SU-DHL-6 (cell line): ENCODE results near the gene TMX4.

ENCODE experiments used
- H2AFZ ChIP-seq: fragments of 200-600 bp; sonication (generic); 2 replicates; pipeline ENCODE4 v1.6.1; 2014; ENCODE audit warnings: low read depth, mild to moderate bottlenecking, moderate library complexity, mixed read lengths, antibody characterized with exemption, low read length; ENCODE audit not compliant: severe bottlenecking
- H3F3A ChIP-seq: fragments of 200-600 bp; shearing (Covaris generic); 2 replicates; pipeline ENCODE4 v1.6.0; 2016; ENCODE audit warnings: antibody characterized with exemption, mild to moderate bottlenecking; ENCODE audit not compliant: insufficient read depth
- H3K27ac ChIP-seq: fragments of 200-600 bp; sonication (generic); 2 replicates; pipeline ENCODE4 v1.5.1; 2016; ENCODE audit warnings: low read depth, mild to moderate bottlenecking, low read length, moderate library complexity, mixed read lengths
- H3K27me3 ChIP-seq: fragments of 200-600 bp; sonication (generic), shearing (Covaris generic); 2 replicates; pipeline ENCODE4 v1.6.0; 2014; ENCODE audit warnings: mild to moderate bottlenecking, low read length
- H3K36me3 ChIP-seq: fragments of 200-600 bp; sonication (generic); 2 replicates; pipeline ENCODE4 v1.6.1; 2014; ENCODE audit warnings: mild to moderate bottlenecking, low read length, mixed read lengths
- H3K4me2 ChIP-seq: fragments of 300-600, 200-600 bp; shearing (Covaris generic), sonication (generic); 2 replicates; pipeline ENCODE4 v1.6.0; 2014; ENCODE audit warnings: low read length, low read depth, mild to moderate bottlenecking; ENCODE audit not compliant: poor library complexity, severe bottlenecking
- H3K4me3 ChIP-seq: fragments of 200-600 bp; sonication (generic); 2 replicates; pipeline ENCODE4 v1.5.1; 2014; ENCODE audit warnings: antibody characterized with exemption, low read length, mild to moderate bottlenecking, mixed read lengths; ENCODE audit not compliant: insufficient read depth, poor library complexity, severe bottlenecking
- H3K79me2 ChIP-seq: fragments of 200-600 bp; sonication (generic); 2 replicates; pipeline ENCODE4 v1.6.1; 2014; ENCODE audit warnings: mild to moderate bottlenecking, low read length, moderate library complexity; ENCODE audit not compliant: insufficient read depth
- H3K9ac ChIP-seq: fragments of 200-600 bp; sonication (generic); 2 replicates; pipeline ENCODE4 v1.7.0; 2014; ENCODE audit warnings: mild to moderate bottlenecking, low read length
- H3K9me2 ChIP-seq: fragments of 200-600 bp; sonication (generic); replicated peaks from 2 replicates; pipeline ENCODE4 v1.6.1; 2014; ENCODE audit warnings: low read length; ENCODE audit not compliant: insufficient read depth
- H3K9me3 ChIP-seq: fragments of 200-600 bp; sonication (generic); 2 replicates; pipeline ENCODE4 v1.6.1; 2014; ENCODE audit warnings: low read length, mixed read lengths; ENCODE audit not compliant: insufficient read depth
- H4K20me1 ChIP-seq: fragments of 200-600 bp; sonication (generic); 2 replicates; pipeline ENCODE4 v1.6.1; 2014; ENCODE audit warnings: low read depth, mild to moderate bottlenecking, antibody characterized with exemption, low read length, moderate library complexity, mixed read lengths
- EZH2phosphoT487 ChIP-seq: fragments of 200-600 bp; sonication (generic), shearing (Covaris generic); conservative IDR thresholded peaks from 2 replicates; pipeline ENCODE4 v1.6.1; 2018; ENCODE audit warnings: mild to moderate bottlenecking, antibody characterized with exemption, low read length, moderate library complexity, mixed read lengths
- TF ChIP-seq, protein P1 (sequence below): fragments of 200-600 bp; sonication (generic); IDR thresholded peaks from one replicate; pipeline ENCODE4 v1.5.1; 2017; ENCODE audit warnings: antibody characterized with exemption, mild to moderate bottlenecking, low read length, moderate library complexity; ENCODE audit not compliant: insufficient read depth, poor library complexity, severe bottlenecking

Gene TMX4

DNA sequence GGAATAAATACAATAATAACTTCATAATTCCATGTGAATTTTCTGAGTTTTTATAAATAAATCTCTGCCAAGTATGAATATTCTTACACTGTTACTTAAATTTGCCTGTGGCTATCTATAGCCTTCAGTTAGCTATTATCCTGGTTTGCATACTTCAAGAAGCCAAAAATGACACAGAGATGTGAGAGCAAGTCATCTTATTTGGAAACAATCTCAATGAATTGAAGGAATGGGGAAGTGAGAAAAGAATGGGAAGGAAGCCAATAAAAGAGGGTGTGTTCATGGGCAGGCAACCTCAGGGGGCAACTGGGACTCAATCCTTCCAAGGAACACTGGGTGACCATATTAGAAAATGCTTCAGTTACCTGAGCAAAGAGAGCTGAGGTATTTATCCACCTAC is 89.2 kb downstream of the TMX4 start:
- H2AFZ ChIP-seq = no peak overlapping the region
- no peak overlapping the region for H3K4me3 ChIP-seq
- no peaks in the 10 kb centered on the region for H3K27me3 ChIP-seq
- H3F3A ChIP-seq = no peaks in the 10 kb centered on the region
- H3K4me2 ChIP-seq = no peak overlapping the region
- no peak overlapping the region for H3K9ac ChIP-seq
- H4K20me1 ChIP-seq = no peaks in the 10 kb centered on the region
- H3K79me2 ChIP-seq = no peaks in the 10 kb centered on the region
- no peaks in the 10 kb centered on the region for H3K9me2 ChIP-seq
- H3K36me3 ChIP-seq = no peaks in the 10 kb centered on the region
- H3K27ac ChIP-seq = no peak overlapping the region
- TF ChIP-seq EZH2phosphoT487 = no peak
- TF ChIP-seq, protein P1, sequence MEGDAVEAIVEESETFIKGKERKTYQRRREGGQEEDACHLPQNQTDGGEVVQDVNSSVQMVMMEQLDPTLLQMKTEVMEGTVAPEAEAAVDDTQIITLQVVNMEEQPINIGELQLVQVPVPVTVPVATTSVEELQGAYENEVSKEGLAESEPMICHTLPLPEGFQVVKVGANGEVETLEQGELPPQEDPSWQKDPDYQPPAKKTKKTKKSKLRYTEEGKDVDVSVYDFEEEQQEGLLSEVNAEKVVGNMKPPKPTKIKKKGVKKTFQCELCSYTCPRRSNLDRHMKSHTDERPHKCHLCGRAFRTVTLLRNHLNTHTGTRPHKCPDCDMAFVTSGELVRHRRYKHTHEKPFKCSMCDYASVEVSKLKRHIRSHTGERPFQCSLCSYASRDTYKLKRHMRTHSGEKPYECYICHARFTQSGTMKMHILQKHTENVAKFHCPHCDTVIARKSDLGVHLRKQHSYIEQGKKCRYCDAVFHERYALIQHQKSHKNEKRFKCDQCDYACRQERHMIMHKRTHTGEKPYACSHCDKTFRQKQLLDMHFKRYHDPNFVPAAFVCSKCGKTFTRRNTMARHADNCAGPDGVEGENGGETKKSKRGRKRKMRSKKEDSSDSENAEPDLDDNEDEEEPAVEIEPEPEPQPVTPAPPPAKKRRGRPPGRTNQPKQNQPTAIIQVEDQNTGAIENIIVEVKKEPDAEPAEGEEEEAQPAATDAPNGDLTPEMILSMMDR = no peak
- H3K9me3 ChIP-seq = no peaks in the 10 kb centered on the region
